Heart right ventricle (tissue), 16 donors: ENCODE data around the gene RAB6C. TPM values are rescaled to one million over a fixed set of nuclear protein-coding genes. Genes with fewer than 3 reads are reported as not detected.
"Not testable (repeated sequence)": the region's sequence is repeated elsewhere in the genome, so short reads cannot be mapped to it uniquely, and the experiment has no call there.

Experiments used
- ATAC-seq, 8 donors: fragments of 200-7000 bp; cut with Tn5 transposase; one replicate each; pipeline ENCODE4 v1.9.1; 2020; ENCODE audit warnings: mild to moderate bottlenecking in 8 of 8, moderate library complexity in 8 of 8, moderate number of reproducible peaks in 1 of 8
- DNase-seq, 2 donors: peaks; one replicate each; pipeline ENCODE4 v3.0.0-alpha.2; 2020
- H3K27ac ChIP-seq, 10 donors: fragments of 200-600 bp; sonication (generic) in 2 of 10; one replicate each; pipeline versions ENCODE4 v1.5.0 to v1.8.0; 2020 to 2022; ENCODE audit warnings: mild to moderate bottlenecking in 3 of 10
- H3K27me3 ChIP-seq, 7 donors: fragments of 200-600 bp; one replicate each; pipeline ENCODE4 v1.8.0; 2021 to 2022; ENCODE audit warnings: mild to moderate bottlenecking in 2 of 7
- H3K36me3 ChIP-seq, 9 donors: fragments of 200-600 bp; sonication (generic) in 1 of 9; one replicate each; pipeline versions ENCODE4 v1.5.0 to v1.8.0; 2020 to 2022; ENCODE audit warnings: mild to moderate bottlenecking in 2 of 9
- H3K4me1 ChIP-seq, 9 donors: fragments of 200-600 bp; sonication (generic) in 1 of 9; one replicate each; pipeline versions ENCODE4 v1.5.0 to v1.8.0; 2020 to 2022; ENCODE audit warnings: mild to moderate bottlenecking in 4 of 9
- H3K4me3 ChIP-seq, 10 donors: fragments of 200-600 bp; sonication (generic) in 2 of 10; one replicate each; pipeline versions ENCODE4 v1.5.0 to v1.8.0; 2020 to 2022; ENCODE audit warnings: mild to moderate bottlenecking in 7 of 10, moderate library complexity in 2 of 10
- H3K9me3 ChIP-seq, 11 donors: fragments of 200-600 bp in 10 of 11; sonication (generic) in 2 of 11; one replicate each; pipeline versions ENCODE4 v1.5.0 to v1.8.0; 2013 to 2022; ENCODE audit warnings: mild to moderate bottlenecking in 2 of 11, control low read depth in 1 of 11, moderate library complexity in 1 of 11
- WGBS, 2 donors: extraction: QIAGEN DNeasy Blood & Tissue Kit; methylation state at CpG; one replicate each; pipeline ENCODE4 v1.1.7; 2013; ENCODE audit warnings: inconsistent platforms in 1 of 2; 5-methylcytosine and 5-hydroxymethylcytosine counted together
- intact Hi-C, 10 donors: fragments of 100-400 bp; cut with DNase I; formaldehyde crosslinking; loops; one replicate each; pipeline versions ENCODE4 v1.11.1 to v1.14.2; 2022
- long read RNA-seq, 3 donors: library from polyadenylated mRNA; unstranded; transcript quantifications; one replicate each; pipeline ENCODE4 v2.0.0, GENCODE V29; 2020 to 2021
- polyA plus RNA-seq, 2 donors: library from polyadenylated mRNA; stranded (reverse); fragments of 200-250 nt; gene quantifications; one replicate each; pipeline ENCODE4 v1.2.3, GENCODE V29; 2013
- total RNA-seq, 10 donors: library from RNA; stranded (reverse); fragmentation: NEBNext Ultra II Directional in 3 of 10; extraction: Animal tissue kit (Norgen Biotek cat#: 25700) in 3 of 10; gene quantifications; one replicate each; pipeline versions ENCODE4 v1.2.1 to v1.2.4, GENCODE V29; 2021 to 2023
- TF ChIP-seq, protein P1 (sequence below), 9 donors: fragments of 200-600 bp; sonication (generic) in 2 of 9; IDR thresholded peaks; one replicate each; pipeline versions ENCODE4 v1.5.0 to v1.8.0; 2021 to 2022; ENCODE audit warnings: antibody characterized with exemption in 9 of 9, mild to moderate bottlenecking in 5 of 9, moderate library complexity in 1 of 9
- donor health status: Arrhythmogenic right ventricular cardiomyopathy.
- donor health status: ischemic (EF 13 %, LVEDD 7.1; RV severe dilation, severe dysfunction).
- donor health status: healthy with polysubstance abuse.
- donor health status: DM: no; HTN: yes; CAD: no.
- donor health status: DM: no; HTN: no; CAD: no.
- donor health status: ischemic (EF 25% LVEDD 6.9; RV normal size, moderate dysfunction).
- donor health status: ischemic (EF 25% LVEDD 5.7; RV mildly dilated, moderate dysfunction).
- donor health status: healthy.
- donor health status: DM: yes; HTN: yes; CAD: no.
- donor health status: Ischemic cardiomyopathy.
- donor health status: ischemic (EF 35%, LVEDD 5.7; RV mildly dilated, moderate dysfunction).
- donor health status: nonischemic (EF 11% LVEDD 7.7; RV severe dilation, severe dysfunction).
- donor health status: DM: yes; HTN: yes; CAD: no.
- donor health status: PGD.
- donor health status: ischemic (EF 29% LVEDD 5.4; RV normal size, mild dysfunction).
- donor health status: nonischemic (EF 23%, LVEDD 6.1; RV moderate dilation, normal function).

RAB6C gene
- total RNA-seq (under 1 TPM in 4 of 10 donors, not detected in 6; 0.09 to 0.24 (median 0.21) TPM), polyA plus RNA-seq (under 1 TPM; 0.06 to 0.22 TPM)
- long read RNA-seq, donor 1 = 0 reads
- long read RNA-seq, donor 2 = 0 reads
- long read RNA-seq, donor 3 = 0 reads

DNA sequence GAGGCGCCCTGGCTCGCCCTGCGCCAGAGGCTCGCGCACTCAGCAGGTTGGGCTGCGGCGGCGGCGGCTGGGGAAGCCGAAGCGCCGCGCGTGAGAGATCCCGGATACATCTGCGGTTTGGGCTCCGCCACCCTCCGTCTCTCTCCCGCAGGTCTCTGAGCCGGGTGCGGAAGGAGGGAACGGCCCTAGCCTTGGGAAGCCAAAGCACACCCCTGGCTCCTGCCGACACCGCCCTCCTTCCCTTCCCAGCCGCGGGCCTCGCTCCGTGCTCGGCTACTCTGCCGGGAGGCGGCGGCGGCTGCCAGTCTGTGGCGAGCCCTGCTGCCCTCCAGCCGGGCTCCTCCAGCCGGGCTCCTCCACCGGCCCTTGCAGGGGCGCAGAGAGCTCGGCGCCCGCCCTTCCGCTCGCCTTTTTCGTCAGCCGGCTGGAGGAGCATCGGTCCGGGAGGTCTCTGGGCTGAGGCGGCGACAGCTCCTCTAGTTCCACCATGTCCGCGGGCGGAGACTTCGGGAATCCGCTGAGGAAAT lies at the start of gene RAB6C:
Gene RAB6C, plus strand, starts transcription at position 38 of the 527 bp plus-strand sequence. Its CDS starts 450 bp downstream, at position 488.
- peak in 1 of 2 donors; percentile 38 for DNase-seq
- 1 to 2% methylated on average over 54 of the region's 54 CpGs for WGBS, 2 donors

DNA sequence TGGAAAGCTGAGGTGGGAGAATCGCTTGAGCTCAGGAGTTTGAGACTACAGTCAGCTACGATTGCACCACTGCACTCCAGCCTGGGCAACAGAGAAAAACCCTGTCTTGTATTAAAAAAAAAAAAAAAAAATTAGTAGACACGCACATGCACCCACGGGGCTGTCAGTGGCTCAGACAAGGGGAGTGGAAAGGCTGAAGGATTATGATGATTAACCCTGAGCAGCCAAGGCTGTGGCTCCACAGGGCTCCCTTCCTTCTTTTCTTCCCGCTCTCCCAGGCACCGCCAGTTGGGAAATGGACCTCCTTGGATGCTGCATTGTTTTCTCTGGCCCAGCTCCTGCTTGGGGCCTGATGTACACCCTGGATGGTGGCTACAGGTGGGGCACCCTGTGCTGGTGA lies 49.0 kb upstream of the RAB6C start:
- DNase-seq = no peak
- intact Hi-C loops = no loop called here
- Histone ChIP-seq H3K27ac (peak overlapping the region in 2 of 10 donors; percentile 30 to 66), H3K4me1 (peaks cover 0 to 7% (median 0%) of the 10 kb centered on the region in 9 donors), H3K36me3 (no peaks in the 10 kb centered on the region), H3K4me3 (no peak overlapping the region), H3K27me3 (peaks cover 0 to 64% (median 32%) of the 10 kb centered on the region in 7 donors), H3K9me3 (no peaks in the 10 kb centered on the region)
- 52 to 58% methylated on average over 6 of the region's 6 CpGs for WGBS, 2 donors
- TF ChIP-seq, protein P1, sequence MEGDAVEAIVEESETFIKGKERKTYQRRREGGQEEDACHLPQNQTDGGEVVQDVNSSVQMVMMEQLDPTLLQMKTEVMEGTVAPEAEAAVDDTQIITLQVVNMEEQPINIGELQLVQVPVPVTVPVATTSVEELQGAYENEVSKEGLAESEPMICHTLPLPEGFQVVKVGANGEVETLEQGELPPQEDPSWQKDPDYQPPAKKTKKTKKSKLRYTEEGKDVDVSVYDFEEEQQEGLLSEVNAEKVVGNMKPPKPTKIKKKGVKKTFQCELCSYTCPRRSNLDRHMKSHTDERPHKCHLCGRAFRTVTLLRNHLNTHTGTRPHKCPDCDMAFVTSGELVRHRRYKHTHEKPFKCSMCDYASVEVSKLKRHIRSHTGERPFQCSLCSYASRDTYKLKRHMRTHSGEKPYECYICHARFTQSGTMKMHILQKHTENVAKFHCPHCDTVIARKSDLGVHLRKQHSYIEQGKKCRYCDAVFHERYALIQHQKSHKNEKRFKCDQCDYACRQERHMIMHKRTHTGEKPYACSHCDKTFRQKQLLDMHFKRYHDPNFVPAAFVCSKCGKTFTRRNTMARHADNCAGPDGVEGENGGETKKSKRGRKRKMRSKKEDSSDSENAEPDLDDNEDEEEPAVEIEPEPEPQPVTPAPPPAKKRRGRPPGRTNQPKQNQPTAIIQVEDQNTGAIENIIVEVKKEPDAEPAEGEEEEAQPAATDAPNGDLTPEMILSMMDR (IDR thresholded peaks at IDR 0.05) = no peak
- ATAC-seq = peak in 2 of 8 donors; percentile 60 to 69

More for the DNA sequence above, at the start of gene RAB6C:
- Histone ChIP-seq H3K4me3 (peak within 1 kb of the TSS in 9 of 10 donors; percentile 29 to 56 (median 51)), H3K27ac (peak within 1 kb of the TSS in 7 of 10 donors; percentile 41 to 76 (median 54)), H3K27me3 (peaks cover 0 to 82% (median 48%) of the 10 kb centered on the region in 7 donors)
- peak; percentile 64 to 91 (median 80) for ATAC-seq
- intact Hi-C loops, H3K36me3 ChIP-seq, H3K9me3 ChIP-seq, H3K4me1 ChIP-seq: not testable (repeated sequence)

DNA sequence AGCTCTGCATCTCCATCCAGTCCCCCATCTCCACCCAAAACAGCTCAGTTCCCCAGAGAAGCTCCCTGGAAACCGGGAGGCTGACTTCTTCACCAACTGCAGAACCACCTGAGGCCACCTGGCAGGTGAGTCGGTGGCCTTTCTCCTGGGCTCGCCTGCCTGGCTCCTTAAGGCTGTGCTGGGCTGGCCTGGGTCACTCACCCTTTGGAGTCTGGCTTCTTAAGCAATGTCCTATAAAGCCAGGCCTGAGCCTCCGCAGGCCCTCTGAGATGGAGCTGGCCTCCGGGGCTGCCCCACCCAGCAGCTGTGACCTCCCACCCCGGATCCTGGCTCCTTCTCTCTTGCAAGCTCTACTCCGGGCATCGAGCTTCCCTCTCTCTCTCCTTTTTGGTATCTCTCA lies 46.1 kb upstream of the RAB6C start:
- peaks cover 0 to 64% (median 32%) of the 10 kb centered on the region in 7 donors for H3K27me3 ChIP-seq
- H3K36me3 ChIP-seq, H3K9me3 ChIP-seq, ATAC-seq, DNase-seq, H3K27ac ChIP-seq, H3K4me1 ChIP-seq, intact Hi-C loops: not testable (repeated sequence)
- 40 to 43% methylated on average over 8 of the region's 8 CpGs for WGBS, 2 donors
- peak overlapping the region in 3 of 10 donors; percentile 18 to 28 (median 27) for H3K4me3 ChIP-seq

GRCh38 chr2:129934044-129934822 lies 45.2 kb upstream of the RAB6C start:
- peaks cover 0 to 7% (median 0%) of the 10 kb centered on the region in 9 donors for H3K4me1 ChIP-seq
- TF ChIP-seq, protein P1 (IDR thresholded peaks at IDR 0.05) = no peak
- 5% methylated on average over 37 to 41 of the region's 41 CpGs for whole genome bisulfite sequencing, 2 donors
- peak overlapping the region in 2 of 10 donors; percentile 10 to 40 for H3K27ac ChIP-seq
- DNase-seq (no peak), ATAC-seq (peak in 1 of 8 donors; percentile 20)
- no peaks in the 10 kb centered on the region for H3K9me3 ChIP-seq
- H3K27me3 ChIP-seq = peaks cover 0 to 64% (median 32%) of the 10 kb centered on the region in 7 donors
- no peaks in the 10 kb centered on the region for H3K36me3 ChIP-seq
- intact Hi-C loops = no loop called here
- peak overlapping the region in 8 of 10 donors; percentile 10 to 35 (median 24) for H3K4me3 ChIP-seq

GRCh38 chr2:129935118-129935517 lies 44.3 kb upstream of the RAB6C start:
- Histone ChIP-seq H3K4me1 (peaks cover 0 to 7% (median 0%) of the 10 kb centered on the region in 9 donors), H3K27ac (no peak overlapping the region), H3K4me3 (no peak overlapping the region), H3K27me3 (peaks cover 0 to 59% (median 32%) of the 10 kb centered on the region in 7 donors), H3K9me3 (no peaks in the 10 kb centered on the region), H3K36me3 (no peaks in the 10 kb centered on the region)
- ATAC-seq (no peak), DNase-seq (no peak)
- TF ChIP-seq, protein P1 (IDR thresholded peaks at IDR 0.05) = no peak
- 46 to 53% methylated on average over 1 of the region's 1 CpG for WGBS, 2 donors
- intact Hi-C loops = loop anchor here in 4 of 10 donors (5.0 kb wide), 2 partner anchors 392 to 397 kb away; no protein-coding TSS in a partner anchor
